H1 (cell line): Measurements from ENCODE around the gene ARHGEF11. TPM values are rescaled to one million over a fixed set of nuclear protein-coding genes. Genes with fewer than 3 reads are reported as not detected.

Experiments used
- BACH1 ChIP-seq: IDR thresholded peaks from 2 replicates; pipeline ENCODE4 v1.6.1; 2012; ENCODE audit warnings: low read length, improper control_type of control experiment
- KDM5A ChIP-seq: fragments of 200-600 bp; IDR thresholded peaks from 2 replicates; pipeline ENCODE4 v1.7.1; 2012; ENCODE audit warnings: mild to moderate bottlenecking, low read length, inconsistent platforms, mixed read lengths
- PHF8 ChIP-seq: fragments of 200-600 bp; sonication (generic); conservative IDR thresholded peaks from 2 replicates; pipeline ENCODE4 v1.7.1; 2012; ENCODE audit warnings: low read depth, mild to moderate bottlenecking, inconsistent platforms, low read length, moderate library complexity
- SAP30 ChIP-seq: fragments of 300-600 bp; sonication (generic); IDR thresholded peaks from 2 replicates; pipeline ENCODE4 v1.7.1; 2012; ENCODE audit warnings: low read length, moderate library complexity, mild to moderate bottlenecking, inconsistent platforms; ENCODE audit not compliant: insufficient read depth, insufficient replicate concordance
- SIN3A ChIP-seq, 2 experiments: IDR thresholded peaks in 1 of 2; conservative IDR thresholded peaks in 1 of 2; 2 replicates each; pipeline ENCODE4 v1.6.1; 2011 to 2012; ENCODE audit warnings: low read length in 2 of 2, improper control_type of control experiment in 1 of 2, low read depth in 1 of 2, mild to moderate bottlenecking in 1 of 2
- ZNF274 ChIP-seq: IDR thresholded peaks from 2 replicates; pipeline ENCODE4 v1.7.0; 2012; ENCODE audit warnings: low read length, borderline replicate concordance; ENCODE audit errors: extremely low read depth
- polyA plus RNA-seq, 7 experiments: library from polyadenylated mRNA; depleted of rRNA in 3 of 7; stranded (reverse) in 5 of 7; unstranded in 2 of 7; fragments of >200 nt in 5 of 7; fragments of 200-250 nt in 2 of 7; gene quantifications; 1 replicate in 5 of 7; 2 replicates in 1 of 7; 4 replicates in 1 of 7; pipeline versions ENCODE4 v1.2.1 to v1.2.3, GENCODE V29; 2011 to 2013; ENCODE audit warnings: missing spikeins in 2 of 7, mixed read lengths in 2 of 7
- total RNA-seq: library from RNA; stranded (reverse); fragmentation: NEBNext Ultra II Directional; extraction: Animal tissue kit (Norgen Biotek cat#: 25700); gene quantifications from 2 replicates; pipeline ENCODE4 v1.2.1, GENCODE V29; 2021
- TF ChIP-seq, protein P1 (sequence below): fragments of 300-600 bp; sonication (generic); IDR thresholded peaks from 2 replicates; pipeline ENCODE4 v1.7.1; 2012; ENCODE audit warnings: low read length, moderate library complexity, mild to moderate bottlenecking, inconsistent platforms; ENCODE audit not compliant: insufficient replicate concordance
- TF ChIP-seq, protein P2 (sequence below): IDR thresholded peaks from 2 replicates; pipeline ENCODE4 v1.6.1; 2012; ENCODE audit warnings: low read length, inconsistent platforms

ARHGEF11 gene
- total and polyA plus RNA-seq, 2 of the 8 experiments (the other 6 are each of a cell fraction or from before 2014, with no cell fraction given) = 19.9 to 33.1 TPM

DNA sequence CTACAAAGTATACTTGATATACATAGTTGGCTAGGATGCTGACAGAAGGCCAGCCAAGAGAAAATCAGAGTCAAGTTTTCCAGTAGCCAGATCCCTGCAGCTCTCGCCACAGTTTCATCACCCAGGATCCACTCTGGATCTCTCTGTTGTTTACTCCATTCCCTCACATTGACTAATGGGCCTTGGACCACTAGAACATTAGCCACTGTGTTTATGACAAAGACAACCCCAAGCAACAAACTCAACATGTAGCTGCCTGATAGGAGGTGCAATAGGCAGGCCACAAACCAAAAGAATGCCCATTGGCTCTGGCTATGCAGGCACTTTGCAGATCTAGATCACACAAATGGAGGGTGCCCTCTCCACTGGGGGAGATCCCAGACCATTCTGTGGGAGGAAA lies 44.2 kb downstream of the ARHGEF11 start (continued):
- TF ChIP-seq, protein P1, sequence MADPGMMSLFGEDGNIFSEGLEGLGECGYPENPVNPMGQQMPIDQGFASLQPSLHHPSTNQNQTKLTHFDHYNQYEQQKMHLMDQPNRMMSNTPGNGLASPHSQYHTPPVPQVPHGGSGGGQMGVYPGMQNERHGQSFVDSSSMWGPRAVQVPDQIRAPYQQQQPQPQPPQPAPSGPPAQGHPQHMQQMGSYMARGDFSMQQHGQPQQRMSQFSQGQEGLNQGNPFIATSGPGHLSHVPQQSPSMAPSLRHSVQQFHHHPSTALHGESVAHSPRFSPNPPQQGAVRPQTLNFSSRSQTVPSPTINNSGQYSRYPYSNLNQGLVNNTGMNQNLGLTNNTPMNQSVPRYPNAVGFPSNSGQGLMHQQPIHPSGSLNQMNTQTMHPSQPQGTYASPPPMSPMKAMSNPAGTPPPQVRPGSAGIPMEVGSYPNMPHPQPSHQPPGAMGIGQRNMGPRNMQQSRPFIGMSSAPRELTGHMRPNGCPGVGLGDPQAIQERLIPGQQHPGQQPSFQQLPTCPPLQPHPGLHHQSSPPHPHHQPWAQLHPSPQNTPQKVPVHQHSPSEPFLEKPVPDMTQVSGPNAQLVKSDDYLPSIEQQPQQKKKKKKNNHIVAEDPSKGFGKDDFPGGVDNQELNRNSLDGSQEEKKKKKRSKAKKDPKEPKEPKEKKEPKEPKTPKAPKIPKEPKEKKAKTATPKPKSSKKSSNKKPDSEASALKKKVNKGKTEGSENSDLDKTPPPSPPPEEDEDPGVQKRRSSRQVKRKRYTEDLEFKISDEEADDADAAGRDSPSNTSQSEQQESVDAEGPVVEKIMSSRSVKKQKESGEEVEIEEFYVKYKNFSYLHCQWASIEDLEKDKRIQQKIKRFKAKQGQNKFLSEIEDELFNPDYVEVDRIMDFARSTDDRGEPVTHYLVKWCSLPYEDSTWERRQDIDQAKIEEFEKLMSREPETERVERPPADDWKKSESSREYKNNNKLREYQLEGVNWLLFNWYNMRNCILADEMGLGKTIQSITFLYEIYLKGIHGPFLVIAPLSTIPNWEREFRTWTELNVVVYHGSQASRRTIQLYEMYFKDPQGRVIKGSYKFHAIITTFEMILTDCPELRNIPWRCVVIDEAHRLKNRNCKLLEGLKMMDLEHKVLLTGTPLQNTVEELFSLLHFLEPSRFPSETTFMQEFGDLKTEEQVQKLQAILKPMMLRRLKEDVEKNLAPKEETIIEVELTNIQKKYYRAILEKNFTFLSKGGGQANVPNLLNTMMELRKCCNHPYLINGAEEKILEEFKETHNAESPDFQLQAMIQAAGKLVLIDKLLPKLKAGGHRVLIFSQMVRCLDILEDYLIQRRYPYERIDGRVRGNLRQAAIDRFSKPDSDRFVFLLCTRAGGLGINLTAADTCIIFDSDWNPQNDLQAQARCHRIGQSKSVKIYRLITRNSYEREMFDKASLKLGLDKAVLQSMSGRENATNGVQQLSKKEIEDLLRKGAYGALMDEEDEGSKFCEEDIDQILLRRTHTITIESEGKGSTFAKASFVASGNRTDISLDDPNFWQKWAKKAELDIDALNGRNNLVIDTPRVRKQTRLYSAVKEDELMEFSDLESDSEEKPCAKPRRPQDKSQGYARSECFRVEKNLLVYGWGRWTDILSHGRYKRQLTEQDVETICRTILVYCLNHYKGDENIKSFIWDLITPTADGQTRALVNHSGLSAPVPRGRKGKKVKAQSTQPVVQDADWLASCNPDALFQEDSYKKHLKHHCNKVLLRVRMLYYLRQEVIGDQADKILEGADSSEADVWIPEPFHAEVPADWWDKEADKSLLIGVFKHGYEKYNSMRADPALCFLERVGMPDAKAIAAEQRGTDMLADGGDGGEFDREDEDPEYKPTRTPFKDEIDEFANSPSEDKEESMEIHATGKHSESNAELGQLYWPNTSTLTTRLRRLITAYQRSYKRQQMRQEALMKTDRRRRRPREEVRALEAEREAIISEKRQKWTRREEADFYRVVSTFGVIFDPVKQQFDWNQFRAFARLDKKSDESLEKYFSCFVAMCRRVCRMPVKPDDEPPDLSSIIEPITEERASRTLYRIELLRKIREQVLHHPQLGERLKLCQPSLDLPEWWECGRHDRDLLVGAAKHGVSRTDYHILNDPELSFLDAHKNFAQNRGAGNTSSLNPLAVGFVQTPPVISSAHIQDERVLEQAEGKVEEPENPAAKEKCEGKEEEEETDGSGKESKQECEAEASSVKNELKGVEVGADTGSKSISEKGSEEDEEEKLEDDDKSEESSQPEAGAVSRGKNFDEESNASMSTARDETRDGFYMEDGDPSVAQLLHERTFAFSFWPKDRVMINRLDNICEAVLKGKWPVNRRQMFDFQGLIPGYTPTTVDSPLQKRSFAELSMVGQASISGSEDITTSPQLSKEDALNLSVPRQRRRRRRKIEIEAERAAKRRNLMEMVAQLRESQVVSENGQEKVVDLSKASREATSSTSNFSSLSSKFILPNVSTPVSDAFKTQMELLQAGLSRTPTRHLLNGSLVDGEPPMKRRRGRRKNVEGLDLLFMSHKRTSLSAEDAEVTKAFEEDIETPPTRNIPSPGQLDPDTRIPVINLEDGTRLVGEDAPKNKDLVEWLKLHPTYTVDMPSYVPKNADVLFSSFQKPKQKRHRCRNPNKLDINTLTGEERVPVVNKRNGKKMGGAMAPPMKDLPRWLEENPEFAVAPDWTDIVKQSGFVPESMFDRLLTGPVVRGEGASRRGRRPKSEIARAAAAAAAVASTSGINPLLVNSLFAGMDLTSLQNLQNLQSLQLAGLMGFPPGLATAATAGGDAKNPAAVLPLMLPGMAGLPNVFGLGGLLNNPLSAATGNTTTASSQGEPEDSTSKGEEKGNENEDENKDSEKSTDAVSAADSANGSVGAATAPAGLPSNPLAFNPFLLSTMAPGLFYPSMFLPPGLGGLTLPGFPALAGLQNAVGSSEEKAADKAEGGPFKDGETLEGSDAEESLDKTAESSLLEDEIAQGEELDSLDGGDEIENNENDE = no peak
- TF ChIP-seq SAP30 (no peak), BACH1 (no peak), PHF8 (no peak), KDM5A (no peak), SIN3A (conservative IDR thresholded peaks at IDR 0.05 in 1 of 2, IDR thresholded peaks at IDR 0.05 in 1 of 2; ENCODE audit: low read depth in 1 of 2, low read length in 2 of 2) (no peak), ZNF274 (no peak)
- TF ChIP-seq, protein P2, sequence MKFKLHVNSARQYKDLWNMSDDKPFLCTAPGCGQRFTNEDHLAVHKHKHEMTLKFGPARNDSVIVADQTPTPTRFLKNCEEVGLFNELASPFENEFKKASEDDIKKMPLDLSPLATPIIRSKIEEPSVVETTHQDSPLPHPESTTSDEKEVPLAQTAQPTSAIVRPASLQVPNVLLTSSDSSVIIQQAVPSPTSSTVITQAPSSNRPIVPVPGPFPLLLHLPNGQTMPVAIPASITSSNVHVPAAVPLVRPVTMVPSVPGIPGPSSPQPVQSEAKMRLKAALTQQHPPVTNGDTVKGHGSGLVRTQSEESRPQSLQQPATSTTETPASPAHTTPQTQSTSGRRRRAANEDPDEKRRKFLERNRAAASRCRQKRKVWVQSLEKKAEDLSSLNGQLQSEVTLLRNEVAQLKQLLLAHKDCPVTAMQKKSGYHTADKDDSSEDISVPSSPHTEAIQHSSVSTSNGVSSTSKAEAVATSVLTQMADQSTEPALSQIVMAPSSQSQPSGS = no peak
- TF ChIP-seq, all 59 proteins: peak for 0
